H9 (cell line): ENCODE results near the gene ZNF385B. TPM values are rescaled to one million over a fixed set of nuclear protein-coding genes. Genes with fewer than 3 reads are reported as not detected.

Source experiments
- DNase-seq: peaks from one replicate; pipeline ENCODE4 v3.0.0-alpha.2; 2017
- H2AFZ ChIP-seq: one replicate; pipeline ENCODE4 v1.6.1; 2013; ENCODE audit warnings: mild to moderate bottlenecking, low read length, control low read depth, moderate library complexity
- H2AK5ac ChIP-seq: 2 replicates; pipeline ENCODE4 v1.6.1; 2013; ENCODE audit warnings: low read length, control low read depth, mixed read lengths; ENCODE audit not compliant: insufficient read length
- H2BK120ac ChIP-seq: one replicate; pipeline ENCODE4 v1.6.1; 2013; ENCODE audit warnings: low read depth, mild to moderate bottlenecking, low read length, control low read depth, inconsistent platforms; ENCODE audit not compliant: poor library complexity, severe bottlenecking
- H2BK12ac ChIP-seq: 2 replicates; pipeline ENCODE4 v1.6.1; 2013; ENCODE audit warnings: low read length, control low read depth, mixed read lengths, low read depth; ENCODE audit not compliant: insufficient read length
- H2BK15ac ChIP-seq: 2 replicates; pipeline ENCODE4 v1.6.1; 2013; ENCODE audit warnings: low read depth, low read length, control low read depth
- H2BK20ac ChIP-seq: one replicate; pipeline ENCODE4 v1.6.1; 2013; ENCODE audit warnings: low read depth, mild to moderate bottlenecking, low read length, control low read depth, inconsistent platforms; ENCODE audit not compliant: poor library complexity, severe bottlenecking
- H2BK5ac ChIP-seq: 2 replicates; pipeline ENCODE4 v1.6.1; 2013; ENCODE audit warnings: low read length, control low read depth, mixed read lengths; ENCODE audit not compliant: insufficient read length
- H3K14ac ChIP-seq: 2 replicates; pipeline ENCODE4 v1.6.1; 2013; ENCODE audit warnings: low read length, control low read depth; ENCODE audit not compliant: insufficient read depth
- H3K18ac ChIP-seq: 2 replicates; pipeline ENCODE4 v1.6.1; 2013; ENCODE audit warnings: low read depth, mild to moderate bottlenecking, mixed read lengths, low read length, control low read depth; ENCODE audit not compliant: insufficient read length
- H3K23ac ChIP-seq: 2 replicates; pipeline ENCODE4 v1.6.1; 2013; ENCODE audit warnings: low read length, control low read depth, mixed read lengths, low read depth; ENCODE audit not compliant: insufficient read length
- H3K23me2 ChIP-seq: 2 replicates; pipeline ENCODE4 v1.6.1; 2013; ENCODE audit warnings: low read depth, mild to moderate bottlenecking, mixed read lengths, low read length, control low read depth; ENCODE audit not compliant: insufficient read length, poor library complexity, severe bottlenecking
- H3K27ac ChIP-seq: 2 replicates; pipeline ENCODE4 v1.5.1; 2013; ENCODE audit warnings: low read length, control low read depth, mixed read lengths, low read depth; ENCODE audit not compliant: insufficient read length
- H3K27me3 ChIP-seq: 2 replicates; pipeline ENCODE4 v1.6.1; 2013; ENCODE audit warnings: low read length, control low read depth, inconsistent platforms; ENCODE audit not compliant: insufficient read depth
- H3K4ac ChIP-seq: 2 replicates; pipeline ENCODE4 v1.6.1; 2013; ENCODE audit warnings: low read depth, mild to moderate bottlenecking, control low read depth, inconsistent platforms, low read length, moderate library complexity
- H3K4me1 ChIP-seq: 2 replicates; pipeline ENCODE4 v1.6.1; 2013; ENCODE audit warnings: low read length, control low read depth, inconsistent platforms; ENCODE audit not compliant: insufficient read depth
- H3K4me2 ChIP-seq: 2 replicates; pipeline ENCODE4 v1.6.1; 2013; ENCODE audit warnings: low read length, control low read depth, mixed read lengths; ENCODE audit not compliant: insufficient read length, insufficient read depth
- H3K56ac ChIP-seq: 2 replicates; pipeline ENCODE4 v1.6.1; 2013; ENCODE audit warnings: low read depth, mild to moderate bottlenecking, mixed read lengths, low read length, control low read depth; ENCODE audit not compliant: insufficient read length
- H3K79me1 ChIP-seq: 2 replicates; pipeline ENCODE4 v1.6.1; 2013; ENCODE audit warnings: low read depth, mild to moderate bottlenecking, moderate library complexity, low read length, control low read depth, inconsistent platforms; ENCODE audit not compliant: insufficient read depth, poor library complexity, severe bottlenecking
- H3K79me2 ChIP-seq: 2 replicates; pipeline ENCODE4 v1.6.1; 2013; ENCODE audit warnings: low read length, control low read depth, inconsistent platforms; ENCODE audit not compliant: insufficient read depth
- H3K9ac ChIP-seq: 2 replicates; pipeline ENCODE4 v1.6.1; 2013; ENCODE audit warnings: low read length, control low read depth, mixed read lengths; ENCODE audit not compliant: insufficient read length; ENCODE audit errors: extremely low read depth
- H3K9me3 ChIP-seq: one replicate; pipeline ENCODE4 v1.6.1; 2013; ENCODE audit warnings: low read depth, low read length, inconsistent platforms; ENCODE audit not compliant: control insufficient read depth
- H3T11ph ChIP-seq: one replicate; pipeline ENCODE4 v1.6.1; 2013; ENCODE audit warnings: mild to moderate bottlenecking, low read length, control low read depth, inconsistent platforms
- H4K20me1 ChIP-seq: one replicate; pipeline ENCODE4 v1.6.1; 2013; ENCODE audit not compliant: control insufficient read depth, insufficient read length, insufficient read depth
- H4K5ac ChIP-seq: 2 replicates; pipeline ENCODE4 v1.6.1; 2013; ENCODE audit warnings: low read depth, mild to moderate bottlenecking, mixed read lengths, low read length, control low read depth; ENCODE audit not compliant: insufficient read length
- H4K8ac ChIP-seq: replicated peaks from 2 replicates; pipeline ENCODE4 v1.6.1; 2013; ENCODE audit warnings: low read length, control low read depth, mixed read lengths, low read depth; ENCODE audit not compliant: insufficient read length
- H4K91ac ChIP-seq: 2 replicates; pipeline ENCODE4 v1.6.1; 2013; ENCODE audit warnings: low read depth, mild to moderate bottlenecking, moderate library complexity, mixed read lengths, low read length, control low read depth; ENCODE audit not compliant: insufficient read length
- H3K27ac Mint-ChIP-seq, 3 experiments: 2 replicates in 2 of 3; 3 replicates in 1 of 3; pipeline ENCODE4 v1.8.0; 2020 to 2021; ENCODE audit warnings: mixed read lengths in 3 of 3, mild to moderate bottlenecking in 1 of 3, moderate library complexity in 1 of 3
- H3K27me3 Mint-ChIP-seq: 2 replicates; pipeline ENCODE4 v1.8.0; 2021; ENCODE audit warnings: low read depth, mild to moderate bottlenecking, moderate library complexity, mixed read lengths
- H3K36me3 Mint-ChIP-seq, 3 experiments: 2 replicates in 2 of 3; 3 replicates in 1 of 3; pipeline ENCODE4 v1.8.0; 2020 to 2021; ENCODE audit warnings: low read depth in 3 of 3, mixed read lengths in 3 of 3; ENCODE audit not compliant: insufficient read depth in 1 of 3
- H3K4me1 Mint-ChIP-seq, 2 experiments: 2 replicates each; pipeline ENCODE4 v1.8.0; 2020; ENCODE audit warnings: mixed read lengths in 2 of 2
- H3K4me3 Mint-ChIP-seq, 2 experiments: 2 replicates in 1 of 2; 3 replicates in 1 of 2; pipeline ENCODE4 v1.8.0; 2020 to 2021; ENCODE audit warnings: mild to moderate bottlenecking in 2 of 2, mixed read lengths in 2 of 2, moderate library complexity in 1 of 2
- H3K9me3 Mint-ChIP-seq, 2 experiments: 2 replicates in 1 of 2; 3 replicates in 1 of 2; pipeline ENCODE4 v1.8.0; 2020; ENCODE audit warnings: mild to moderate bottlenecking in 2 of 2, mixed read lengths in 2 of 2, moderate library complexity in 1 of 2
- total RNA-seq: library from RNA; stranded (reverse); gene quantifications from 2 replicates; pipeline ENCODE4 v1.2.1, GENCODE V29; 2021
- TF ChIP-seq, protein P1 (sequence below): fragments of 200-600 bp; sonication (generic); conservative IDR thresholded peaks from 3 replicates; pipeline ENCODE4 v1.8.0; 2021; ENCODE audit warnings: antibody characterized with exemption, mild to moderate bottlenecking

ZNF385B gene
- total RNA-seq, 1 experiment from 2014 or later: 2.1 TPM

DNA sequence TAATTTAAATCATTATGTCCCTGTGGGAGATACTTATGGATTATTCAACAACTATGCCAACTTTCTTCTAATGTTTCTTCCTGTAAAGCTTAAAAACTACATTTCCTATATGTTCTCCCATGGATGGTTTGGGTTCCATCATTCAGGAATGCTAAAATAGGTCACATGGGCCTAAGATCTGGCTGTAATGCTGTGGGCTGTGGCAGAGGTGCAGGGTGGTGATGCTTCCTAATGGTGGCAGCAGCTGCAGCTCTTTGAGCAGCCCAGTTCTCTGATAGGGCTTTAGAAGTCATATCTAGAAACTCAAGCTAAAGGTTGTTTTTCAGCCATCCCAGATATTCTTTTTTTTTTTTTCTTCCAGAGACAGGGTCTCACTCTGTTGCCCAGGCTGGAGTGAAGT is 266.1 kb downstream of the ZNF385B start:
- no peaks in the 10 kb centered on the region for H3K27me3 Mint-ChIP-seq
- no peak overlapping the region for H3K4me2 ChIP-seq
- no peak overlapping the region for H2BK20ac ChIP-seq

More for the DNA sequence above, 266.1 kb downstream of the ZNF385B start:
- Histone ChIP-seq H3K27ac (no peak overlapping the region), H2BK12ac (no peak overlapping the region), H3K79me2 (no peaks in the 10 kb centered on the region), H3K9me3 (no peaks in the 10 kb centered on the region), H3K79me1 (no peaks in the 10 kb centered on the region), H3K9ac (no peak overlapping the region), H3T11ph (peak overlapping the region; percentile 36), H4K5ac (no peak overlapping the region), H3K4me1 (no peaks in the 10 kb centered on the region), H3K23ac (no peak overlapping the region), H3K4ac (no peak overlapping the region), H3K23me2 (no peaks in the 10 kb centered on the region), H4K20me1 (no peaks in the 10 kb centered on the region), H3K27me3 (no peaks in the 10 kb centered on the region), H3K56ac (no peak overlapping the region), H4K91ac (no peak overlapping the region), H2BK5ac (no peak overlapping the region), H2BK120ac (no peak overlapping the region), H3K18ac (no peak overlapping the region), H2BK15ac (no peak overlapping the region), H2AK5ac (no peak overlapping the region), H2AFZ (no peak overlapping the region), H3K14ac (no peak overlapping the region), H4K8ac (no peak overlapping the region)
- Mint-ChIP-seq H3K4me1 (peaks cover 6 to 13% of the 10 kb centered on the region in 2 experiments), H3K36me3 (no peaks in the 10 kb centered on the region), H3K9me3 (no peaks in the 10 kb centered on the region), H3K4me3 (no peak overlapping the region), H3K27ac (no peak overlapping the region)
- peak; percentile 60 for DNase-seq
- TF ChIP-seq, protein P1, sequence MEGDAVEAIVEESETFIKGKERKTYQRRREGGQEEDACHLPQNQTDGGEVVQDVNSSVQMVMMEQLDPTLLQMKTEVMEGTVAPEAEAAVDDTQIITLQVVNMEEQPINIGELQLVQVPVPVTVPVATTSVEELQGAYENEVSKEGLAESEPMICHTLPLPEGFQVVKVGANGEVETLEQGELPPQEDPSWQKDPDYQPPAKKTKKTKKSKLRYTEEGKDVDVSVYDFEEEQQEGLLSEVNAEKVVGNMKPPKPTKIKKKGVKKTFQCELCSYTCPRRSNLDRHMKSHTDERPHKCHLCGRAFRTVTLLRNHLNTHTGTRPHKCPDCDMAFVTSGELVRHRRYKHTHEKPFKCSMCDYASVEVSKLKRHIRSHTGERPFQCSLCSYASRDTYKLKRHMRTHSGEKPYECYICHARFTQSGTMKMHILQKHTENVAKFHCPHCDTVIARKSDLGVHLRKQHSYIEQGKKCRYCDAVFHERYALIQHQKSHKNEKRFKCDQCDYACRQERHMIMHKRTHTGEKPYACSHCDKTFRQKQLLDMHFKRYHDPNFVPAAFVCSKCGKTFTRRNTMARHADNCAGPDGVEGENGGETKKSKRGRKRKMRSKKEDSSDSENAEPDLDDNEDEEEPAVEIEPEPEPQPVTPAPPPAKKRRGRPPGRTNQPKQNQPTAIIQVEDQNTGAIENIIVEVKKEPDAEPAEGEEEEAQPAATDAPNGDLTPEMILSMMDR: peak; percentile 54
